HG03175 (cell line): ENCODE results near the gene GRM1.

Source experiments
- ATAC-seq: cut with Tn5 transposase; IDR thresholded peaks from one replicate; pipeline ENCODE4 v1.9.1; 2021; ENCODE audit warnings: mild to moderate bottlenecking, moderate library complexity; ENCODE audit not compliant: unreplicated experiment

GRM1 gene

GRCh38 chr6:146361128-146361924, 332.5 kb downstream of the GRM1 start:
- no peak for ATAC-seq

- no peak for ATAC-seq
These were observed 335.2 kb downstream of the GRM1 start for GRCh38 chr6:146363838-146364607.

GRCh38 chr6:146364816-146365594, 336.1 kb downstream of the GRM1 start:
- no peak for ATAC-seq

GRCh38 chr6:146367061-146367460, 338.2 kb downstream of the GRM1 start:
- ATAC-seq: no peak

- ATAC-seq: no peak
These were observed 341.0 kb downstream of the GRM1 start for GRCh38 chr6:146369866-146370265.

- no peak for ATAC-seq
These were observed 352.6 kb downstream of the GRM1 start for GRCh38 chr6:146381486-146381885.

- ATAC-seq: no peak
These were observed 360.0 kb downstream of the GRM1 start for GRCh38 chr6:146388736-146389364.

- ATAC-seq: no peak
These were observed 360.9 kb downstream of the GRM1 start for GRCh38 chr6:146389740-146390139.

GRCh38 chr6:146397638-146398037, 368.8 kb downstream of the GRM1 start:
- ATAC-seq: no peak

- ATAC-seq: no peak
These were observed 373.6 kb downstream of the GRM1 start for GRCh38 chr6:146402476-146402875.

GRCh38 chr6:146408583-146408982, 379.7 kb downstream of the GRM1 start:
- no peak for ATAC-seq

- ATAC-seq: no peak
These were observed 382.2 kb downstream of the GRM1 start for GRCh38 chr6:146410851-146411595.

GRCh38 chr6:146419576-146419975, 390.7 kb downstream of the GRM1 start:
- no peak for ATAC-seq

GRCh38 chr6:146420255-146420654, 391.4 kb downstream of the GRM1 start:
- no peak for ATAC-seq

GRCh38 chr6:146422789-146423375, 394.0 kb downstream of the GRM1 start:
- no peak for ATAC-seq

- ATAC-seq: no peak
These were observed 394.6 kb downstream of the GRM1 start for GRCh38 chr6:146423452-146423851.

- no peak for ATAC-seq
These were observed 397.7 kb downstream of the GRM1 start for GRCh38 chr6:146426516-146426915.

- ATAC-seq: no peak
These were observed 401.0 kb downstream of the GRM1 start for GRCh38 chr6:146429831-146430230.

- ATAC-seq: no peak
These were observed 405.2 kb downstream of the GRM1 start for GRCh38 chr6:146433881-146434731.
